HEK293 (cell line): ENCODE results near the gene LRRC4C.

ENCODE experiments used
- ZNF37A ChIP-seq: fragments of 450-650 bp; IDR thresholded peaks from 2 replicates; pipeline ENCODE4 v1.5.1; 2018; ENCODE audit warnings: missing biosample characterization, missing genetic modification characterization
- ZNF391 ChIP-seq: fragments of 450-650 bp; formaldehyde crosslinking; IDR thresholded peaks from 2 replicates; pipeline ENCODE4 v1.5.1; 2016; ENCODE audit warnings: low read depth, missing biosample characterization, missing genetic modification characterization, borderline replicate concordance

DNA sequence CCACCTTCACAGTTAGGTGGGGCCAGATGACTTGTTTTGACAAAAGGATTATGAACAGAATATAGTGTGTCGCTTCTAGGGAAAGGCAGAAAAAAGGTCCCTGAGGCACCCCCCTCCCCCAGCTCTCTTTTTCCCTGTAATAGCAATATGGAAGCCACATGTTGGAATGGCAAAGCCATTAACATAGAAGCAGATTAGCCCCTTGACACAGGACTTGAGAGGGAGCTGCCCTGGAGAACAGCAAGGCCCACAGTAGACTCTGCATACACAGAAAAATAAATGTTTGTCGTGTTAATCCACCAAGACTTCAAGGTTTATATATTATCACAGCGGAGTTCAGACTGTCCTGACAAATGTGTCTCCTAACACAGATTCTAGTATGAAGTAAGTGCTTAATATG, 1222.9 kb downstream of the LRRC4C start:
- TF ChIP-seq ZNF391 (tag by site-specific recombination): no peak
- no peak for TF ChIP-seq ZNF37A (tag by site-specific recombination)
